M059J (cell line): ENCODE data around the gene ACOX1. TPM values are rescaled to one million over a fixed set of nuclear protein-coding genes. Genes with fewer than 3 reads are reported as not detected.

Source experiments
- DNase-seq: peaks from one replicate; pipeline ENCODE4 v3.0.0-alpha.2; 2012; ENCODE audit warnings: low read depth
- total RNA-seq: library from RNA; depleted of rRNA; stranded (reverse); fragments of >200 nt; shearing (Covaris generic); gene quantifications from 2 replicates; pipeline ENCODE4 v1.2.3, GENCODE V29; 2014

ACOX1 gene
- total RNA-seq, 1 experiment from 2014 or later = 22.4 TPM

GRCh38 chr17:75933808-75934207 is 45.2 kb downstream of the ACOX1 start:
- no peak for DNase-seq

- no peak for DNase-seq
Observed at GRCh38 chr17:75932852-75933251, 46.1 kb downstream of the ACOX1 start.

- no peak for DNase-seq
Observed at GRCh38 chr17:75931062-75931461, 47.9 kb downstream of the ACOX1 start.

- DNase-seq = no peak
Observed at GRCh38 chr17:75927286-75927922, 51.6 kb downstream of the ACOX1 start.

- no peak for DNase-seq
Observed at GRCh38 chr17:75926456-75926855, 52.5 kb downstream of the ACOX1 start.

- no peak for DNase-seq
Observed at GRCh38 chr17:75925912-75926311, 53.1 kb downstream of the ACOX1 start.

- no peak for DNase-seq
Observed at GRCh38 chr17:75925103-75925502, 53.9 kb downstream of the ACOX1 start.

GRCh38 chr17:75922963-75923874 is 55.7 kb downstream of the ACOX1 start:
- no peak for DNase-seq

GRCh38 chr17:75922173-75922961 is 56.6 kb downstream of the ACOX1 start:
- no peak for DNase-seq

- DNase-seq = no peak
Observed at GRCh38 chr17:75921596-75921995, 57.4 kb downstream of the ACOX1 start.

- no peak for DNase-seq
Observed at GRCh38 chr17:75920045-75920560, 58.9 kb downstream of the ACOX1 start.

- DNase-seq = no peak
Observed at GRCh38 chr17:75919611-75920010, 59.4 kb downstream of the ACOX1 start.

GRCh38 chr17:75917917-75918445 is 61.0 kb downstream of the ACOX1 start:
- no peak for DNase-seq

GRCh38 chr17:75917141-75917916 is 61.6 kb downstream of the ACOX1 start:
- no peak for DNase-seq

GRCh38 chr17:75915268-75915667 is 63.7 kb downstream of the ACOX1 start:
- no peak for DNase-seq

- DNase-seq = no peak
Observed at GRCh38 chr17:75914643-75915267, 64.2 kb downstream of the ACOX1 start.

GRCh38 chr17:75913537-75914210 is 65.3 kb downstream of the ACOX1 start:
- no peak for DNase-seq

GRCh38 chr17:75910699-75911098 is 68.3 kb downstream of the ACOX1 start:
- no peak for DNase-seq

- no peak for DNase-seq
Observed at GRCh38 chr17:75909812-75910274, 69.1 kb downstream of the ACOX1 start.
